Activated CD4-positive, CD25-positive, alpha-beta regulatory T cell treated with anti-CD3 and anti-CD28 coated beads, Interleukin-2, amount 50 U/mL, for 72 hours (primary cell): ENCODE data around the gene STX8.

ENCODE experiments used
- DNase-seq: peaks from one replicate; pipeline ENCODE4 v3.0.0; 2021

STX8 gene

GRCh38 chr17:9434642-9435057 is 141.0 kb downstream of the STX8 start:
- no peak for DNase-seq

- DNase-seq: no peak
These were observed 142.6 kb downstream of the STX8 start for GRCh38 chr17:9432934-9433421.

DNA sequence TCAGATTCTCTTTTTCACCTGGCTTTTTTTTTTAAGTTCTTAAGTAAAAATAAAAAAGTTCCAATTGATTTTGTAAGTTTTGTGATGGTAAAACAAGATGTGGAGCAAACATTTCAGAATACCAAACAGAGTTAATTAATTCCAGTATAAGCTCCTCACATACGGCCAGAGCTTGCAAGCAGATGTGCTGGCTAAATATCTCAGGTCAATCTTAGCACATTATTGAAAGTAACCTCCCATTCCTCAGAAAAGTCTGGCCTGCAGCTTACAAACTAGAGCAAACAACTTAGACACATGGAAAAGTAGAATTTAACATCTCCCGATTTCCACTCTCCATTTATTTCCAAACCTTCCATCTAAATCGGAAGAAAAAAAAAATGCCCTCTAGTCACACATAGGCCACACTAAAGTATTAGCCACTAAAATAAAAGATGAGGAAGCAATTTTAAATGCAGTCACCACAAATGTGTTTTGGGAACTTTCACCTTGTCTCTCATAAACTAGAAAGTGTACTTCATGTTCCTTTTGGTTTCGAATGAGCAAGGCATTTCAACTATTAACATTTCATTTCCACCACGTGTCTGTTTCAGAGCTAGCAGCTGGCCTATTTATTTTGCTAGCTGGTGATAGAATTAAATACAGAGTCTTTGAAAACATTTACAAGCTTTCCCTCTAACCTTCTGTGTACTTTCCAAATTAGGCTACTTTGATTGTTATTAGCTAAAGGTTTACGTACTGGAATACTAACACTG is 143.3 kb downstream of the STX8 start:
- no peak for DNase-seq

- no peak for DNase-seq
These were observed 144.0 kb downstream of the STX8 start for GRCh38 chr17:9431620-9432019.

GRCh38 chr17:9427465-9428315 is 147.9 kb downstream of the STX8 start:
- DNase-seq: no peak

- DNase-seq: no peak
These were observed 151.5 kb downstream of the STX8 start for GRCh38 chr17:9424071-9424640.

- DNase-seq: no peak
These were observed 154.1 kb downstream of the STX8 start for GRCh38 chr17:9421525-9421924.

DNA sequence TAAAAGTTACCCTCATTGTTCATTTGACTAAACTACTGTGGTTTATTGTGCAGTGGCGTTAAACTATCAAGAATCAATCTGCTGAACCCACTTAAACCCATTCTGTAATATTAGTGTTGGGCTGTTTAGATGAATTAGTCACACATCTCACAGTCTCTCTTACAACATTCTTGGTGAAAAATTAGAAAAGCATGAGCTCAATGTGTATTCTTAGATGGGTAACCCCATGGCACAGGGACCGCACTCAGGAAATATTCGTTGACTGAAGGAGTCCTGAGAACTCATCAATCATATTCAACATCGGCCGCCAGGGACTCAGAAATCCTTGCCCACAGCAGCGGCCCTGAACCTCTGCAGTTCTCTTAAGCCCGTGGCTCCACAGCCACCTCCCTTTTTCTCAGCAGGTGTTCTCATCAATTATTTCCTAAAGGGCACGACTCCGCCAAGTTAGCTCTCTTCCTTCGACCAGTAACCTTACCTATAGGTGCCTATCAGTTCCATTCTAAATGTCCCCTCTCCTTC is 155.6 kb downstream of the STX8 start:
- DNase-seq: no peak

GRCh38 chr17:9414471-9414870 is 161.1 kb downstream of the STX8 start:
- no peak for DNase-seq

DNA sequence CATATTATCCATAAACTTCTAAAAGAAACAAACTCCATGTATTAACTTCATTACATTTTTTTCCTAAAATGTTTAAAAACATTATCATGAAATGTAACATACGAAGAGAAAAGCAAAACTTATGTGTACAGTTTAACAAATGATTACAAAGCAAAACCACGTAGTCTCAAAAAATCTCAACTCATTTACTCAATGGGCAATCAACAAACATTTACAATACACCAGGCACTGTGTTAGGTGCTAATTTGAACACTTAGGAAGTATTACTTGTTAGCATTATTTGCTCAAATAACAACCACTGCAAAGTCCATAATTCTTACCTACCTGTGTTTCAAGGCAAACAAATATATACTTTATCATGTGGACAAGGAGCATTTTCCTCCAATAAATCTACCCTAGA is 164.9 kb downstream of the STX8 start:
- no peak for DNase-seq

GRCh38 chr17:9410301-9410700 is 165.3 kb downstream of the STX8 start:
- no peak for DNase-seq

- no peak for DNase-seq
These were observed 165.7 kb downstream of the STX8 start for GRCh38 chr17:9409878-9410277.

GRCh38 chr17:9408868-9409829 is 166.5 kb downstream of the STX8 start:
- DNase-seq: no peak

GRCh38 chr17:9408381-9408780 is 167.2 kb downstream of the STX8 start:
- no peak for DNase-seq

GRCh38 chr17:9406046-9406606 is 169.5 kb downstream of the STX8 start:
- DNase-seq: no peak

- no peak for DNase-seq
These were observed 172.4 kb downstream of the STX8 start for GRCh38 chr17:9403257-9403656.

- no peak for DNase-seq
These were observed 172.9 kb downstream of the STX8 start for GRCh38 chr17:9402590-9403199.

DNA sequence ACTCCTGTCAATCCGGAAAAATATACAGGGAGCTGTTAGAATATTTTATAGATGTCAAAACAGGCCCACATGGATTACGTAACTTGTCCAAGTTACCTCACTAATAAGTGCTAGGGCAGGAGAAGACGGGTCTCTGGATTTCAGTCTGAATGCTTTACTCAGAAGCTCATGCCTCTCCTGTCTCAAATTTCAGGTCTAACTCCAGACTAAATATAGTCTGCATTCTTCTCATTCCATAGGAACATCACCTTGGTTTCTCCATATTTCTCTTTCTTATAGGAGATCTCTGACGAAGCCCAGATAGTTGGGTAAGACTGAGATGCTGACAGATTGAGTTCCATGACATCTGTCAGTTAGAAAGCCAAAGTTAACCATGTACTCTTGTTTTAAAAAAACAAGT is 174.2 kb downstream of the STX8 start:
- DNase-seq: no peak

- no peak for DNase-seq
These were observed 186.5 kb downstream of the STX8 start for GRCh38 chr17:9389111-9389527.

DNA sequence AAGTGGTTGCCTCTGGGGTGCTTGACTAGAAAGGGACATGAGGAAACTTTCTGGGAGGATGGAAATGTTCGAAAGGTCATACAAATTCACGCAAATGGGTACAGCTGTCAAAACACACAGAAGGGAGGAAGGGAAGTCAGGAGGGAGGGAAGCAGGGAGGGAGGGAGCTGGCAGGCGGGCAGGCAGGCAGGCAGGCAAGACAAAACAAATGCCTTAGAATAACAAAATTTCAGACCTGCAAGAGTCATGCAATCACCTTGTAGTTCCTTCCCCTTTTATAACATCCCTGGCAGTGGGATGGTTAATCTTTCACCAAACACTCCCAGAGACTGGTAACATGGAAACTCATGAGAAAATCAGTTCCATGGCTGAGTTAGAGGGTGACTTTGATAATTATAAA is 189.2 kb downstream of the STX8 start:
- no peak for DNase-seq

DNA sequence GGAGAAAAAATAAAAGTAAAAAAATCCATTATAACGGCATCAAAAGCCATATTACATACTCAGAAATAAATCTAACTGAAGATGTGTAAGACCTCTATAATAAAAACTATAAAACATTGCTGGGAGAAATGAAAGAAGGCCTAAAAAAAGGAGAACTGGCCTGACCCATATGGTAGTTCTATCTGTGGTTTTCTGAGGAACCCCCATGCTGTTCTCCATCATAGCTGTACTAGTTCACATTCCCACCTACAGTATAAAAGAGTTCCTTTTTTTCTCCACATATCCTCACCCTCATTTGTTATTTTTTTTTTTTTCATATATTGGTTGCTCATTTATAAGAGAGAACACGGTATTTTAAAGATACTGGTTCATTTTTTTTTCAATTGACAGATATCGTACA is 191.8 kb downstream of the STX8 start:
- DNase-seq: no peak
